Occipital lobe (tissue), 2 donors: ENCODE results near the gene PTPRT. TPM values are rescaled to one million over a fixed set of nuclear protein-coding genes. Genes with fewer than 3 reads are reported as not detected.
"Not testable (repeated sequence)": the region's sequence is repeated elsewhere in the genome, so short reads cannot be mapped to it uniquely, and the experiment has no call there.

Experiments
- DNase-seq: peaks from one replicate; lab custom pipeline; 2025; lab: John Stamatoyannopoulos, UW
- total RNA-seq: library from RNA; depleted of rRNA; stranded (reverse); fragments of >200 nt; gene quantifications from one replicate; pipeline ENCODE4 v1.2.3, GENCODE V29; 2014

PTPRT gene
- total RNA-seq, 1 donor from 2014 or later = 17.8 TPM

DNA sequence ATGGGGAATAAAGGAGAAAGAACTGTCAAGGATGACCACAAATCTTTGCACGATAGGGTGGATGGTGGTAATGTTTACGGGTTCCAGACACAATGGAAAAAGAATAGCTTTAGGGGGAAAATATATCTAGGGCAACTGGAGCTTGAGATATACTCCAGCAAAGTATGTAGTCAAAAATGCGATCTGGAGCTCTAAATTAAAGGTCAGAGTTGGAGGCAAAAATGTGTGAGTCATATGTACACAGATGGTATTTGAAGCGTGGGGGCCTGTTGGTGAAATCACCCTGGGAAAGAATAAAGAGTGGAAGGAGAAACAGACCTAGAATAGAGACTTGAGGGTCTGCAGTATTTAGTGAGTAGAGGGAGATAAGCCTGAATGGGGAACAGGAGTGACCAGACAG lies 937.6 kb downstream of the PTPRT start:
- DNase-seq = no peak

DNA sequence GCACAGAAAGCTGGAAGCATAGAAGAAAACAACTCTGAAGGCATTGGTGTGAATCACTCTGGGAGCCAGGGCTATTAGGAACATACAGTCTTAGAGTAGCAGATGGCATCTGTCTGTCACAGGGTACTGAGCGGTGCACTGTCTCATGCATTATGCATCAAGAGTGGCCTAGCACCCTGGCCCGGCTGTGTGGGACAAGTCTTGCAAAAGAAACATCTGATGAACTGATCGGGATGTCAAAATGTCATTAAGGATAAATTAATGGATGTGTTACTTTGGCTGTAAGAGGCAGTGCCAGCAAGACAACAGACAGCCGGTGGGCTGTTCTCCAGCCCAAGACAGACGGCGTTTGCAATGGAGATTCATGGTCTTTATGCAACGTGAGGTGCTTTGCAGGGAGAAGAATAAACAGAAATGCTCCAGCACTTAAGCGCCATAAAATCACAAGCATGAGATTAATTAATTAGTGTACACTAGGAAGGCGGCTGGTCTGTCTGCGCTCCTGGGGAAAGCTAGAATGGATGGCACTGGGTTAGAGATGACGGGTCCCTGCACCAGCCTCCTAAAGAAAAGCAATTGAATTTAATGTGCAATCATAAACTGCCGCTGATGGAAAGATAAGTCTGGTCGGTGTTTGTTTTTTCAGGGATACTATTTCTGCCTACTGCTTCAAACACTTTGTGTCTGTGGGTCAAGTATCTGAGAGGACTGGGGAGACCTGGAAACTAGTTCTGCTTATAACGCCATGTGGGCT lies 970.9 kb downstream of the PTPRT start:
- no peak for DNase-seq

DNA sequence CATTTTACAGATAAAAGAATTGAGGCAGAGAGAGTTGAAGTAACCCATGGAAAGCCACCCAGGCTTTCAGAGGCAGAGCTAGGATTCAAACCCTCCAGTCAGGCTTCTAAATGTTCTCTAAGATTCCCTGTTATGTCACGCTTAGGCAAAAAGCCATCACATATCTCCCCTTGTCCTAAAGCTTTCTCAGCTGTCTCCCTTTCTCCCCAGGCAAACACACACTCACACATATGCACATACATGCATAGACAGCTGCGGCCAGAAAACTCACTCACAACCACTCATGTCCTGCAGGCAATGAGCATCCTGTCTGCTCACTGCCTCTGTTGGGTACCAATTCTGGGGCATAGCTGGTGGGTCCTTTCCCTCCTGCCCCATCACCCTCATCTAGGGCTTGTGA lies 975.6 kb downstream of the PTPRT start:
- no peak for DNase-seq

DNA sequence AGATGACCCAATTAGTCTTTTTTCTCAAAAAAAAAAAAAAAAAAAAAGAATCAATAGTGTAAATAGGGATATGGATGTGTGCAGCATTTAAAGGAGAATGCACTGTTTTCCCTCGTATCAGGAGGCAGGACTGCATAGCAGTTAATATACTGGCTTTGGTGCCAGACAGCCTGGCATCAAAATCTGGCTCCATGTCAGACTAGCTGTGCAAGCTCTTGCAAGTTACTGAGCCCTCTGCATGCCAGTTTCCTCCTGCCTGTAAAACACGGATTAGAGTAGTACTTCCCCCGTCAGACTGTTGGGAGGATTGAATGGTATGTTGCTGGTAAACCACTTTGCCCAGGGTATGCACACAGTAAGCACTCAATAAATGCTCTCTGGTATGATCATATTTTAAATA lies 977.3 kb downstream of the PTPRT start:
- DNase-seq = no peak

DNA sequence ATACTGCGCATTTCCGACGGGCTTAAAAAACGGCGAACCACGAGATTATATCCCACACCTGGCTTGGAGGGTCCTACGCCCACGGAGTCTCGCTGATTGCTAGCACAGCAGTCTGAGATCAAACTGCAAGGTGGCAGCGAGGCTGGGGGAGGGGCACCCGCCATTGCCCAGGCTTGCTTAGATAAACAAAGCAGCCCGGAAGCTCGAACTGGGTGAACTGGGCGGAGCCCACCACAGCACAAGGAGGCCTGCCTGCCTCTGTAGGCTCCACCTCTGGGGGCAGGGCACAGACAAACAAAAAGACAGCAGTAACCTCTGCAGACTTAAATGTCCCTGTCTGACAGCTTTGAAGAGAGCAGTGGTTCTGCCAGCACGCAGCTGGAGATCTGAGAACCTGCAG lies 983.1 kb downstream of the PTPRT start:
- DNase-seq = not testable (repeated sequence)

DNA sequence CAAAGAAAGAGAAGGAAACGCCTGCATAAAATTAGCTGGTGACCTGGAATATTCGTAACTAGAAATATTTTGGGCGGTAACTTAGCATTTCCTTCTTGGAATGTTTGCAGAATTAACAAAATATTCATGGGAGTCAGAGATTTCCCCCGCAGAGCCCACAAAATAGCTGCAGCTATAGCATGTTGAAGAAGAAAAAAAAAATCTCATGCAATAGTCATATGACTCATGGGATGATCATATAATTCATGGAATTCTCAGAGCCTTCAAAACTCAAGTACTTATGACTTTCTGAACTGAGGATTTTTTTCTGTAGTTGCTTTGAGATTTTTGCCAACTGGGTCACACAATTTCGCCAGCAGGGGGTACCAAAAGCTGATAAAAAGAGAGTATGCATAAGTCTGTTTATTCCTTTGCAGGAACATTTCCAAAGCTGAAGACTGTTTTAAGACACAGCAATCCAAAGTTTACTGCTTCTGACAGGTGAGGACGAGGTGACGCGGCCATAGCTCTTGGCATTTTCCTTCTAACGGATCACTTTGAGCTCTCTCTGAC lies 985.5 kb downstream of the PTPRT start:
- DNase-seq = no peak

DNA sequence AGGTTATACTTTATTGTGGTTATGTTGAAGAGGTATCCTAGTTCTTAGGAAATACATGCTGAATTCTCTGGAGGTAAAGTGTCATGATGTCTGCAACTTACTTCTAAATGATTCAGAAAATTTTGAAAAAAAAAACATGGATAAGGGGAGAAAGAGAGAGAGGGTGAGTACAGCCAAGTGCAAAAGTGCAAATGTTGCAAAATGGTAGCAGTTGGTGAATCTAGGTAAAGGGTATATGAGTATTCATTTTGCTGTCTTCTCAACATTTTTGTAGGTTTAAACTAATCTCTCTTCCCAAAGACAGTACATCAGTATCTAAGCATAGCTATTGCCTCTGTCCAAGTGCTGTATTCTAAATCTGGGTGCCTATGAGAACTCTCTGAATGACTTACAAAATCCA lies 992.1 kb downstream of the PTPRT start:
- no peak for DNase-seq

DNA sequence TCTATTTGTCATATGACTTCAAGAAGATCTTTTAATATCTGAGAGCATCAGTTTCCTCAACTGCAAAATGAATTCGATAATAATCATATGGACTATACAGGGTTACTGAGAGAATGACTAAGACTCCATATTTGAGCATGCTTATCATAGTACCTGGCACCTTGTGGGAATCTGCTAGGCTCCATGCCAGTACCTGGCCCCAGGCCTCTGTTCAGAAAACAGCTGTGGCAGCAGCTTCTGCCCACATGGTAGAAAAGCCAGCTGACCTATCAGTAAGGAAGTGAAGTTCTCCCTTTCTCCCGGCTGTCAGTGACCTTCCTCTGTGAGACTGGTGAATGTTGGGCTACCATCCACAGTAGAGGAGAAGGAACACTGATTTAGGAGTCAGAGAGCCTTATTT lies 996.6 kb downstream of the PTPRT start:
- DNase-seq = no peak

DNA sequence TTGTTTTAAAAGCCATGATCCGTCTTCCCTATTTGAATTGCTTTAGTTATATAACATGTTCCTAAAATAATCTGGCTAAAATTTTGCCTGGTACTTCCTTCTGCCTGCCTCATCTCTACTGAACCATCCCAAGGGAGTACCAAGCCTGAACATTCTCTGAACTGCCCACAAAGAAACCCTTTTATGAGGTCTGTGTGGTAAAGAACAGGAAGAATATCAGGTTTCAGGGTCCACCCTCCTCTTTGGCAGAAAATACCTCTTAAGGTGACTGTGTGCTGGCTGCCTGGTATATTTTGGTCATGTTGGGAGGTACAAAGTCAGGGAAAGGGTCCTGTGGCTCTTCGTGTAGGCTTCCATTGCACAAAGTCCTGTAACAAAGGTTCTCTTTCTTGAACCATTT lies 997.4 kb downstream of the PTPRT start:
- no peak for DNase-seq

DNA sequence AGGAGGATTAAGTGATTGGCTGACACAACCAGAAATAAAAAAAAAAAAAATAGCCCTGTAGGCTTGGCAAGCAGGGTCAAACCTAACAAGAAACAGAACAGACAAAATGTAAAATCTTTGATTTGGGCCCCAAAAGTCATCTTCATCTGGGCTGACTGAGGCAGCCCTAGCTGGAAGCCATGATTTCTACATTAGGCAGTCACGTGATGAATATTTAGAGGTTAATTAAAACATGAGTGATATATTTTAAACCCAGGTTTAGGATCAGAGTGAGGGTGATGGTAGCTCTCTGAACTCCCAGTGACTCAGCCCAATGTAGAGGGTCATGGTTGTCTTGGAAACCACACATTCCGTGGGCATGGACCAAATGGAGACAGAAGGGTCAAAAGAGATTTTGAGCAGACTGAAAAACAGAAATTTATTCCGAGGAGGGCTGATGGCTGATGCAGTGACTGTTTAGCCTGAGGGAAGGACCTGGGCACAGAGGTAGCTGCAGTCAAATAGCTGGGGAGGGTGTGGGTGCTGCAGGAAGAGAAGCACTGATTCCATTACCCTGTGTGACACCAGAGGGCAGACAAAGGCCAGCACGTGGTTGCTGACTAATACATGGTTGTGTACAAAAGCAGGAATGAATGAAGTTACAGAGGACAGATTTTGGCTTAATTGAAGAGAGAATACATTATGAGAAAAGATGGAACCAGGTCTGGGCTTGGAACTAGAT lies 998.4 kb downstream of the PTPRT start:
- DNase-seq = no peak

DNA sequence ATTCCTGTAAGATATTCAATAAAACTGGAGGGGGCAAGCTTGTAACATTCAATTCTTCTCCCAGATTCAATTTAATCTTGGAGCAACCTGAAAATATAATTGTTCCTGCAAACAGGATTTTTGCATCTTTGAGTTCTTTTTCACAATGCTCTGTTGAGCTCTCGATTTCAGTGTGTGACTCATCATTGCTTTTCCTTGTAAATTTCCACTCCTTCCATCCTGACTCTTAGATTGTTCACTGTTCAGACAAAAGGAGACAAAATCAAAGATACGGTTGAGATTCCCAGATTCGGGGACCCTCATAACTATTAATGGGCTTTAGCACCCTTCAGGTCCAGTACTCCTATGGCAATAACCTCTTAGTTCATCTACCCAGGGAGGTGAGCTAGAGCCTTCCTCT lies 999.6 kb downstream of the PTPRT start:
- no peak for DNase-seq

DNA sequence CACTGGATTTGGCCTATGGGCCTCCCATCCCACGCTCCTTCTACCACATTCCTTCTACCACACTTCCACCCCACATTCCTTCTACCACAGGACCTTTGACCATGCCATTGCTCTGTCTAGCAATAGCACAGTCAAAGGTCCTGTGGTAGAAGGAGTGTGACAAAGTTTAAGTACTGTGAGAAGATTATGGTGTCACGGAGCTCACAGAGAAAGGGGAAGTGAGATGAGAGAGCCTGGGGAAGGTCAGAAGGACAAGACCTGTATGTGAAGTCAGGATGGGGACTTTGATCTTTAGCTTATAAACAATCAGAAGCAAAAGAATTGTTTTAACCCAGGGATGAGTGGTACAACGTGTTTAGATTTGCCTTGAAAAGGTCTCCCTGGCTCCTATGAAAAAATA lies 1003.4 kb downstream of the PTPRT start:
- DNase-seq = no peak

DNA sequence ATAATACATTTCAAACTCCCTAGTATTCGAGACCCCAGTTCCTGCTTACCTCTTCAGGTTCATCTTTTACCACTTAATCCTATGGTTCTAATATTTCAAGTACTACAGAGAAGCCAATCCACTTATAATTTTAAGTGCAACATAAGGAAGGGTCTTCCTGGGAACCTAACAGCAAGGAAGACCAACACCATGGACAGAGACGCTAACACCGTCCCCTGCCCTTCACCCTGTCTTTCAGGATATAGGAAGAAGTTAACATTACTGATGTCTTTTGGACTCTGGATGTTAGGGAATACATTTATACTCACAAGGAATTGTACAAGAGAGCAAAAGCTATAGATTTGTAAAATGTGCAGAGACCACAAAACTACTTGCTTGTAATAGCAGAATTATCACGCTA lies 1006.6 kb downstream of the PTPRT start:
- DNase-seq = no peak

DNA sequence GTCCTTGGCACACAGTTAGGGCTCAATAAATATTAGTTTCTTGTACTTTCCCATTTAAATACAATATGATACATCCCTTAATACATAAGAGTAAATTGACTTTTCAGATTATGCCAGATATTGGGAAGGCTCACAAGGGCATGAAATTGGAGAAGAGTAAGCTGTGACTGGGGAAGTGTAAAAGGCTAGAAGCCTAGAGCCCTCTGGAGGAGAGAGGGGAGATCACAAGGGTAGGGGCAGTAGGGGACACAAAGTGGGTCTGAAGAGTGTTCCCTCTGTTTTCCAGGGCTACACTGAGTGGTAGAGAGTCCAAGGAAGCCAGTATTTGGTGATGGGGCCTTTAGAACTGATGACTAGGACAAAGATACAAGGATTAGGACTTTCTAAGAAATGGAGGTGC lies 1008.6 kb downstream of the PTPRT start:
- no peak for DNase-seq

DNA sequence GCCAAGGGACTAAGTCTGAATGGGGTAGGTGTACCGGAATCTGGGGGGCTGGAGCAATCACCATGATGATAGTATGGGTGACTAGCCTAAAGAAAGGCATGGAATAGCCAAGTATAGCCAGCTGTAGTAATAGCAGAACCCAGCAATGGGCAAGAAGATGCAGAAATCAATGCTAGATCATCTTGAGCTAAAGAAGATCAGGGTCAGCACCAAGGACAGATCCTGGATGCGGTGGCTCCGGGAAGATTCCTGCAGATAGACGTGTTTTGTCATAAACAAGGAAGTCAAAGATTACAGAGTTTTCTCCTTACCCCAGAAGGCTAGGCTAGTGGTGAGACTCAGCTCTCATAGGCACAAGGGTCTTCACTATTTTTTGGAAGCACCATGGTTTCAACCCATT lies 1009.9 kb downstream of the PTPRT start:
- DNase-seq = no peak

DNA sequence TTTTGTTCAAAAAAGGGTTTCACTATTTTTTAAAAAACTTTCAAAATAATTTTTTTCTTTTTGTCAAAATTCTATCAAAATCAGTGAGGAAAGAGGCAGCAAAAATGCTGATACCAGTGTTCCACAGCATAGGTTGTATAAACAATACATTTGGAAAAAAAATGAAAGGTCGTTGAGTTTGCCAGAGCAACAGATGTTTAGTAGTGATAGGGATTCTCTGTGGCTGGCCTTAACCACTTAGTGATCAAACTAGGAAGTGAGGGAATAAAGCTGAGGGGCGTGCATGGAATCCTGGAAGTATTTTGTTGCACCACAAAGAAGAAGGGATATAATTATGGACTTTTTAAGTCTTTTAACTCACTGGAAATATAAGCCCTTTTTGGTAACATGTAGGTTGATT lies 1016.3 kb downstream of the PTPRT start:
- no peak for DNase-seq

DNA sequence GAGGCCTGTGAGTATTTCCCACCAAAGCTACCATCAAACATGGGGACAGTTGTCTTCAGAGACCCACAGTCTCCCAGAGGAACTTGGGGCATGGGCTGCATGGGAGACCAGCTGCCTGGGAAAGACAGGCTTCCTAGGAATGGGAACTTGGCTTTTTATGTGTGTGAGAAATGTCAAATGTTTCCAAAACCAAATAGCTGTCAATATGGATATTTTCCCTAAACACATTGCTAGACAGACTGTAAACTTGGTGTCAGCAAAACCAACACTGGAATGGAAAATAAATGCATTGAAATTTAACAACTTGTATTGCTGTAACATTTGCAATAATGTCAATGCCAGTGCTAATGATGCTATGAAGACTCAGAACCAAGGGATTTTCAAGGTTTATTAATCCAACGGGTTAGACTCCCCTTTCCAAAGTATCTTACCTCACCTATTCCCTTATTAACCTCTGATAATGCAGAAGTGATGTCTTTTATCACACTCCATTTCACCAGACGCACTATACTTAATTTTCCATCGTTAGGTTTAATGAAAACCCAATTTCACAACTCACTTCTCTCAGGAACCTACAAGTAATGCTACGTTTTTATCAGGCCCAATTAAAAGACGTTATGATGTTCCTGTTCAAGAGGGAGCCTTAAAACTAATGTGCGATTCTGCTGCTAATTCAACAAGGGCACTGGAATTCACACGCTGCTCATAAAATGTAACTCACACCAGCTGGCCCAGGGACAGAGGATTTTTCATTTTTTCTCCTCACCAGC lies 1025.4 kb downstream of the PTPRT start:
- no peak for DNase-seq

DNA sequence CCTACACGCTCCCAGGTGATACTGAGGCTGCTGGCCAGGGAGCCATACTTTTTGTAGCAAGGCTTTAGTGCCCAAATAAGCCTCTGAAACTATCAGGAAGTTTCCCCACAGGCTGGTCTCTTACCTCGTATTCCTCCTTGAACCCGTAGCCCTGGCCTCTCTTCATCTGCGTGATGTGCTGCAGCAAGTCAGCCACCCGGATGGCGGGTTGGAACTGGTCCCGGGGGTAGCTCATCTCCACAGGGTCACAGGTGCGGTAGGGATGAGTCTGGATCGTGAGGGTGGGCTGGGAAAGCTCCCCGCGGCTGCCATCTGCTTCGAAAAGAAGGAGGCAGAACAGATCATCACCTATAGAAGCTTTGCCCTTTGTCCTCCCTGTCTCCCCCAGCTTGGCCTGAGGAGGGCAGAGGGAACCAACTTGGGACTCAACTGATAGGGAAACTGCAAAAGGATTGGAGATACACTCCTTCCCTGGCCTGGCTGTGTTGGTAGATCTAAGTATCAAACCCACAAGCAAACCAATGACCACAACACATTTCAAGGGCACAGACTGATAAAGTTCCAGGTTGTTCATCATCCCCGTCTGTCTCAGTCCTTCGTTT lies 1028.4 kb downstream of the PTPRT start:
- no peak for DNase-seq

DNA sequence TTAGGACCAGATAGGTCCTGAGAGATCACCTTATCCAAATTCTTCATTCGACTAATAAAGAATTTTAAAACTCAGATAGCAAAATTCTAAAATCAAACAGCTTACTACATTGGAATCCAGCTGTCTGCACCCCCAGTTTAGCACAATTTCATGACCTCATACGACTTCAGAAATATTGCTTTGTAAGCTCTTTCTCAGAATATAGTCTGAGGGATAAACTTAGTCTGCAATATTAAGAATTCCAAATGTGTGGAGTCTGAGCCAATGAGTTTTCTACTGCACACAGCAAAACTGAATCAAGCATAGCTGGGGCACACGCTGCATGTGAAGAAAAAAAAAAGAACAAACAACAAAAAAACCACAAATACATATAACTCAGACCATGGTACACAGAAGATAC lies 1029.9 kb downstream of the PTPRT start:
- DNase-seq = no peak

DNA sequence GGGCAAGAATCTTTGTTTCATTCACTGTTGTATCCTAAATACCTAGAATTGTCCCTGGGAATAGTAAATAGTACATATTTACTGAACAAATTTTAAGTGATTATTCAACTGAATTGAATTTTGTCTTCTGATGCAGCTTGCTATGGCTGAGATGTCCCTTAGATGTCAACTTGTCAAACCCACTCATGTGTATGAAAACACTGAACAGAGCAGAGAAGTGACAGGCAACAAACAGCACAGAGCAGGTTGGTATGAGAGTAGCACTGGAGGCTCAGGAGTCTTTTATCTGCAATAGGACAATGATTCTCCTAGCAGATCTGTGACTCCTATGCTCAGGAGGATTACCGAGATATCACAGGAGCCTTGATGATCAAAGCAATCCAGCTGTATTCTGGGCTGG lies 1031.4 kb downstream of the PTPRT start:
- no peak for DNase-seq

DNA sequence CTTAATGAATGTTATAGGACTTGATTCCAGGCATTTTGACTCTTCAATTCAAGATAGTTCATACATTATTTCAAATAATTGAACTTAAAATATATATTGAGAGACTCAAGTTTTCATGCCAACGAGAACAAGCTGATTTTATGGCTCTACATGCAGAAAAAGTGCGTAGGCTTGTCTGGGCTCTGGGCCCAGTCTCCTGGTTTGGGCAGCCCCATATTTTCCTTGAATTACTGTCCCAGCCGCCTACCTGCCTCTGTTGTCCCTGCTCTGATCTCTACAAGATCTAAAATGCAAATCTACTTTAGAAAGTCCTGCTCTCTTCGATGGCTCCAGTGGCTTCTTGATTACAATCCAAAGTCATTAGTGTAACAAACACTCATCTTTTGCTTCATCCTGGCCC lies 1034.1 kb downstream of the PTPRT start:
- DNase-seq = peak; percentile 47

DNA sequence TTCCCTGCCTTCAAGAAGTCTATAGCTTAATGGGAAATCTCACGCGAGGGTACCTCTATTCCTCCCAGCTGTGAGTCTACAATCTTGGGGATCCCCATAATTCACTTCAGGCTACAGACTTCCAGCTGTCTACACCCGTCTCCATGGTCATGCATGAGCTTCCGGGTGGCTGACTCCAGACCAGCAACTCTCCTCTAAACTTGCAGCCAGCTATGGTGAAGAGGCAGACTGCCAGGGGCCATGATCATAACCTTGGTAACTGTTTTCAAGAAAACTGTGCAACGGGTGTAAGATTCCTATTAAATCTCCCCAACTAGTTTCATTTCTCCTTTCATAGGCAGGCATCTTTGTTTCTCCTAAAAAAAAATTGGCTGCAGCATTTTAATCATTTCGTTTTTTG lies 1037.1 kb downstream of the PTPRT start:
- no peak for DNase-seq
